DND-41 (cell line): ENCODE results near the gene TRAF1.

Experiments used
- ATAC-seq: fragments of 200-7000 bp; cut with Tn5 transposase; 3 replicates; pipeline ENCODE4 v1.9.1; 2021; ENCODE audit warnings: low read depth; ENCODE audit not compliant: insufficient read depth
- DNase-seq: peaks from one replicate; pipeline ENCODE4 v3.0.0-alpha.2; 2020
- H2AFZ ChIP-seq: 2 replicates; pipeline ENCODE4 v1.6.0; 2012; ENCODE audit warnings: low read depth, low read length
- H3K27ac ChIP-seq: 2 replicates; pipeline ENCODE4 v1.5.1; 2012; ENCODE audit warnings: low read length, inconsistent platforms
- H3K27me3 ChIP-seq: fragments of 200-600 bp; sonication (generic); 2 replicates; pipeline ENCODE4 v1.6.0; 2012; ENCODE audit warnings: low read length, mild to moderate bottlenecking, inconsistent platforms; ENCODE audit not compliant: insufficient read depth, poor library complexity
- H3K36me3 ChIP-seq: 2 replicates; pipeline ENCODE4 v1.5.1; 2012; ENCODE audit warnings: low read length, inconsistent platforms; ENCODE audit not compliant: insufficient read depth
- H3K4me1 ChIP-seq: 2 replicates; pipeline ENCODE4 v1.5.1; 2012; ENCODE audit warnings: mild to moderate bottlenecking, low read length; ENCODE audit not compliant: insufficient read depth
- H3K4me2 ChIP-seq: 2 replicates; pipeline ENCODE4 v1.6.0; 2012; ENCODE audit warnings: mild to moderate bottlenecking, moderate library complexity, low read length, inconsistent platforms; ENCODE audit not compliant: insufficient read depth
- H3K4me3 ChIP-seq, 2 experiments: fragments of 200-600 bp in 1 of 2; shearing (Covaris generic) in 1 of 2; 2 replicates each; pipeline ENCODE4 v1.5.1; 2012 to 2016; ENCODE audit warnings: inconsistent platforms in 2 of 2, low read length in 2 of 2, mild to moderate bottlenecking in 2 of 2, low read depth in 1 of 2, moderate library complexity in 1 of 2
- H3K79me2 ChIP-seq: 2 replicates; pipeline ENCODE4 v1.6.0; 2012; ENCODE audit warnings: low read length, inconsistent platforms; ENCODE audit not compliant: insufficient read depth
- H3K9ac ChIP-seq: 2 replicates; pipeline ENCODE4 v1.6.0; 2012; ENCODE audit warnings: low read depth, mild to moderate bottlenecking, inconsistent platforms, low read length, moderate library complexity
- H3K9me3 ChIP-seq: 2 replicates; pipeline ENCODE4 v1.5.1; 2012; ENCODE audit warnings: low read length, moderate library complexity, mild to moderate bottlenecking, inconsistent platforms; ENCODE audit not compliant: insufficient read depth, severe bottlenecking
- H4K20me1 ChIP-seq: 2 replicates; pipeline ENCODE4 v1.6.0; 2012; ENCODE audit warnings: low read length; ENCODE audit not compliant: insufficient read depth
- EZH2 ChIP-seq: IDR thresholded peaks from 3 replicates; pipeline ENCODE4 v1.6.1; 2012; ENCODE audit warnings: borderline replicate concordance, low read depth, mild to moderate bottlenecking, moderate library complexity, low read length, inconsistent platforms; ENCODE audit not compliant: severe bottlenecking
- TF ChIP-seq, protein P1 (sequence below): IDR thresholded peaks from 2 replicates; pipeline ENCODE4 v1.5.1; 2012; ENCODE audit warnings: borderline replicate concordance, low read length, moderate library complexity, mild to moderate bottlenecking; ENCODE audit not compliant: poor library complexity, severe bottlenecking; ENCODE audit errors: extremely low read depth

Gene TRAF1

DNA sequence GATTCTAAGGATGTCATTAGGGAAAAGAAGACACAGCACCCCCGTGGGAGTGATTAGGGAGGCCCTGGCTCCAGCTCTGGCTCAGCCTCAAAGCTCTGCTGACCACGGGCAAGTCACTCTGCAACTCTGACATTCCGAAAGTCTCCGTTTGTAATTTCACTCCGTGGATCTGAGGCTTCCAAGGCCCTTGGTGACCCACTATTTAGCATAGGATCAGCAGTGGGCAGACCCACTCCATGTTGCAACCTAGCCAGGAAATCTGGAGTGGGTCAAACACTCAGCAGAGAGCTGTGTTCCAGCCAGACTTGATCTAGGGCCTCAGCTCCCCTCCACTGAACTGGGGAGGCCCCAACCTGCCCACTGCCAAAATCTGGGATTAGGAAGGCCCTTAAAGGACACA, 61.4 kb downstream of the TRAF1 start:
- no peak overlapping the region for H3K4me2 ChIP-seq
- no peaks in the 10 kb centered on the region for H3K27me3 ChIP-seq
- no peak overlapping the region for H3K4me3 ChIP-seq
- no peak for DNase-seq
- peaks cover 92% of the 10 kb centered on the region for H3K36me3 ChIP-seq
- no peak for ATAC-seq
- H3K9ac ChIP-seq: no peak overlapping the region
- no peaks in the 10 kb centered on the region for H3K4me1 ChIP-seq
- H3K9me3 ChIP-seq: no peaks in the 10 kb centered on the region
- H3K79me2 ChIP-seq: no peaks in the 10 kb centered on the region
- no peak overlapping the region for H2AFZ ChIP-seq
- TF ChIP-seq, protein P1, sequence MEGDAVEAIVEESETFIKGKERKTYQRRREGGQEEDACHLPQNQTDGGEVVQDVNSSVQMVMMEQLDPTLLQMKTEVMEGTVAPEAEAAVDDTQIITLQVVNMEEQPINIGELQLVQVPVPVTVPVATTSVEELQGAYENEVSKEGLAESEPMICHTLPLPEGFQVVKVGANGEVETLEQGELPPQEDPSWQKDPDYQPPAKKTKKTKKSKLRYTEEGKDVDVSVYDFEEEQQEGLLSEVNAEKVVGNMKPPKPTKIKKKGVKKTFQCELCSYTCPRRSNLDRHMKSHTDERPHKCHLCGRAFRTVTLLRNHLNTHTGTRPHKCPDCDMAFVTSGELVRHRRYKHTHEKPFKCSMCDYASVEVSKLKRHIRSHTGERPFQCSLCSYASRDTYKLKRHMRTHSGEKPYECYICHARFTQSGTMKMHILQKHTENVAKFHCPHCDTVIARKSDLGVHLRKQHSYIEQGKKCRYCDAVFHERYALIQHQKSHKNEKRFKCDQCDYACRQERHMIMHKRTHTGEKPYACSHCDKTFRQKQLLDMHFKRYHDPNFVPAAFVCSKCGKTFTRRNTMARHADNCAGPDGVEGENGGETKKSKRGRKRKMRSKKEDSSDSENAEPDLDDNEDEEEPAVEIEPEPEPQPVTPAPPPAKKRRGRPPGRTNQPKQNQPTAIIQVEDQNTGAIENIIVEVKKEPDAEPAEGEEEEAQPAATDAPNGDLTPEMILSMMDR: no peak
- TF ChIP-seq EZH2: no peak
- peaks cover 3% of the 10 kb centered on the region; the same call in 1 of the 2 replicates for H4K20me1 ChIP-seq
- no peak overlapping the region for H3K27ac ChIP-seq

DNA sequence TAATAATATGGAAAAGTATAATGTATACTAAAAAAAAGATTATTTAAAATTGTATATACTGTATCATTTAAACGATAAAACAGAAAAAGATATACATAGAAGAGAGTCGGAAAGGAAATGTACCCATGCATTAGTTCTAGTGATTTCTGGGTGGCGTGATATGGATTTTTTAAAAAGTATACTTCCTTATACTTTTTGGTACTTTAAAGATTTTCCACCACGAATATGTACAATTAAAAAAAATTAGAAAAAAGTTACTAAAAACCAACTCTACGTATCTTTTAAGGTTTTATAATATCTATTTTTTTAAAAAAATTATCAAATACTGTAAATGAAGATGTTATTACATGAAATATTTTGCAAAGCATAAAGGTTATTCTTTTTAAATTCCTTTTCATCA, 61.9 kb downstream of the TRAF1 start:
- H3K79me2 ChIP-seq: no peaks in the 10 kb centered on the region
- no peak overlapping the region for H3K9ac ChIP-seq
- no peaks in the 10 kb centered on the region for H3K9me3 ChIP-seq
- peaks cover 3% of the 10 kb centered on the region; the same call in 1 of the 2 replicates for H4K20me1 ChIP-seq
- TF ChIP-seq, protein P1: no peak
- no peak for TF ChIP-seq EZH2
- no peaks in the 10 kb centered on the region for H3K4me1 ChIP-seq
- no peak overlapping the region for H3K4me3 ChIP-seq
- no peak overlapping the region for H2AFZ ChIP-seq
- H3K27ac ChIP-seq: no peak overlapping the region
- ATAC-seq (no peak), DNase-seq (no peak)
- H3K4me2 ChIP-seq: no peak overlapping the region
- no peaks in the 10 kb centered on the region for H3K27me3 ChIP-seq
- H3K36me3 ChIP-seq: peaks cover 92% of the 10 kb centered on the region

DNA sequence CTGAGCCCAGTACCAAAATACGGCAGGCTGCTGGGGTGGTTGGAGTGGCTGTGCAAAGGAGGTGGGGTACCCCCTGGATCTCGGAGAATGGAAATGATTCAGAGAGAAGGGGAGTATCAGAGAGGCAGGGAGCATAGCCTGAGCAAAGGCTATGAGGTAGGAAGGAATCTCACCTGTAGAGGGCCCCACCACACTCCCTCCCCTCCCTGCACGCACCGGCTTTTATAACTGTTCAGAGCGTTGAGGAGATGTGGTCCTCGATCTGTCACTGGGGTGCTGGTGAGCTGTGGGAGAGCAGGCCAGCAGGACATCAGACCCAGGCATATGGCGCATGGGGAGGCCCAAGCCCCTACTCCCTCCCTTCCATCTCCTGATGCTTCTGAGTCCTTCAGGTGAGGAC, 62.8 kb downstream of the TRAF1 start:
- ATAC-seq (no peak; the same call in 2 of the 3 replicates), DNase-seq (no peak)
- Histone ChIP-seq H3K4me2 (no peak overlapping the region), H3K27me3 (no peaks in the 10 kb centered on the region), H3K9ac (no peak overlapping the region), H3K36me3 (peaks cover 92% of the 10 kb centered on the region), H3K79me2 (no peaks in the 10 kb centered on the region), H3K9me3 (no peaks in the 10 kb centered on the region), H2AFZ (no peak overlapping the region), H3K27ac (no peak overlapping the region), H3K4me3 (no peak overlapping the region), H4K20me1 (peaks cover 3% of the 10 kb centered on the region; the same call in 1 of the 2 replicates), H3K4me1 (no peaks in the 10 kb centered on the region)
- TF ChIP-seq, protein P1: no peak
- no peak for TF ChIP-seq EZH2

DNA sequence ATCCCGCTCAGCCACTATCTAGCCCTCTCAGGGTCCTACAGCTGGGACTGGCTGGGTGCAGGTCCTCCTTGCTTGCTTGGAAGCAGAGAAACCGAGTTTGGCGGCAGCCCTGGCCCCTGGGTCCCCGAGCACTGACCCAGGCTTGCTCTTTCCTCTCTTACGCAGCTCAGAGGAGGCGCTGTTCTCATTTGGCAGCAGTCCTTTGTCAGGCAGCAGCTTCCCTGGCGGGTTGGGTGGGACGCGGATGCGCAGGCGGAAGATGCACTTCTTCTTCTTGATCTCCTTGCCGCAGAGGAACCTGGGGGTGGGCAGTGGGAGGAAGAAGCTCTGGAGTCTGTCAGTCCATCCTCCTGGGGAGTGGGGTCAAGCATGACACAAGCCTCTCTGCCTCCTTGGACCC, 64.1 kb downstream of the TRAF1 start:
- no peak for DNase-seq
- Histone ChIP-seq H3K79me2 (no peaks in the 10 kb centered on the region), H3K4me3 (no peak overlapping the region), H3K4me1 (no peaks in the 10 kb centered on the region), H2AFZ (no peak overlapping the region), H3K36me3 (peaks cover 95% of the 10 kb centered on the region), H3K4me2 (no peak overlapping the region), H3K27me3 (no peaks in the 10 kb centered on the region), H3K9me3 (no peaks in the 10 kb centered on the region), H4K20me1 (peaks cover 3% of the 10 kb centered on the region; the same call in 1 of the 2 replicates), H3K27ac (no peak overlapping the region), H3K9ac (no peak overlapping the region)
- TF ChIP-seq, protein P1: no peak
- no peak for TF ChIP-seq EZH2
- ATAC-seq: no peak
